ENCODE measurements around the gene COLEC12.

Gene COLEC12

DNA sequence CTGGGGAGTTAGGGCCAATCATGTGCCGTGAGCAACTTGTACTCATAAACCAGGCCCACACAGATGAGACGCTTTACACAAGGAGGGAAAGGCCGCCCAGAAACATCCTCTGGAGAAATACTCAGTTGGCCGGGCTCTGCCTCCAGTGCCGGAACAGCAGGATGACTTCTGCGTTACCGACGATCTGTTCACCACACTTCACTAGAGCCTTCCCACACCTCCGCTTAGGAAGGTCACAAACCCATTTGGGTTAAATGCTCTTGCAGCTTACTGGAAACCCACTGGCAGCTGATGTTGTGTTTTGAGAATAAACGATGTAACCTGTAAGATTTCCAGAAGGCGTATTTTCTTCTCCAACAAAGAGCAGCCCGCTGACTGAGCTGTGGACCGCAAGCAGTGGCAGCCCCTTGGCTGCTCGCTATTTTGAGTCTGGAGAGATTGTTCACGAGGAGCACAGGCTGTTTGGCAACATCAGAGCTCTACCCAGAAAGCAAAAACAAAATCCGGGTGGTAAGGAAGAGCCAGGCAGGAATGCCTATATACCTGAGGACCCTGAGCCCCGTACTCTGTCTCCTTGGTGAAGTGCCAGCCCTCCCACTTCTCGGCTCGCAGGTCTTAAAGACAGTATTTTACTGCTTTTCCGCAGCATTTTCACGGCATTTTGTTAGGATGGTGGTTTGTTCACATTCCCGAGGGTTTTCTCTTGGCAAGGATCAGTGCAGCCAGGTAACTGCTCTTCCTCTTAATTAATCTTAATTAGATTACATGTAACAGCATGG lies 44.0 kb downstream of the COLEC12 start:
- Histone ChIP-seq H3K9ac (ENCODE audit: low read depth, low read length, poor library complexity, severe bottlenecking) (no peak overlapping the region), H3K4me1 (ENCODE audit: insufficient read depth, low read length, poor library complexity, severe bottlenecking) (no peaks in the 10 kb centered on the region), H3K4me2 (ENCODE audit: low read depth, low read length, poor library complexity, severe bottlenecking) (no peak overlapping the region), H3K9me3 (ENCODE audit: insufficient read depth, low read depth, low read length) (peaks cover 7% of the 10 kb centered on the region; the same call in 1 of the 2 replicates), H3K9me2 (replicated peaks; ENCODE audit: low read depth, low read length) (no peaks in the 10 kb centered on the region), H3K27me3 (ENCODE audit: insufficient read depth, low read length, poor library complexity, severe bottlenecking) (no peaks in the 10 kb centered on the region), H3K79me2 (ENCODE audit: insufficient read depth, low read length) (no peaks in the 10 kb centered on the region), H3K36me3 (ENCODE audit: insufficient read depth, low read length) (no peaks in the 10 kb centered on the region), H4K20me1 (ENCODE audit: insufficient read depth, low read length, poor library complexity, severe bottlenecking) (no peaks in the 10 kb centered on the region), H3K4me3 (ENCODE audit: low read length, poor library complexity, severe bottlenecking) (no peak overlapping the region), H3F3A (ENCODE audit: low read depth) (no peaks in the 10 kb centered on the region), H2AFZ (ENCODE audit: low read length) (no peak overlapping the region)
- TF ChIP-seq, protein P1, sequence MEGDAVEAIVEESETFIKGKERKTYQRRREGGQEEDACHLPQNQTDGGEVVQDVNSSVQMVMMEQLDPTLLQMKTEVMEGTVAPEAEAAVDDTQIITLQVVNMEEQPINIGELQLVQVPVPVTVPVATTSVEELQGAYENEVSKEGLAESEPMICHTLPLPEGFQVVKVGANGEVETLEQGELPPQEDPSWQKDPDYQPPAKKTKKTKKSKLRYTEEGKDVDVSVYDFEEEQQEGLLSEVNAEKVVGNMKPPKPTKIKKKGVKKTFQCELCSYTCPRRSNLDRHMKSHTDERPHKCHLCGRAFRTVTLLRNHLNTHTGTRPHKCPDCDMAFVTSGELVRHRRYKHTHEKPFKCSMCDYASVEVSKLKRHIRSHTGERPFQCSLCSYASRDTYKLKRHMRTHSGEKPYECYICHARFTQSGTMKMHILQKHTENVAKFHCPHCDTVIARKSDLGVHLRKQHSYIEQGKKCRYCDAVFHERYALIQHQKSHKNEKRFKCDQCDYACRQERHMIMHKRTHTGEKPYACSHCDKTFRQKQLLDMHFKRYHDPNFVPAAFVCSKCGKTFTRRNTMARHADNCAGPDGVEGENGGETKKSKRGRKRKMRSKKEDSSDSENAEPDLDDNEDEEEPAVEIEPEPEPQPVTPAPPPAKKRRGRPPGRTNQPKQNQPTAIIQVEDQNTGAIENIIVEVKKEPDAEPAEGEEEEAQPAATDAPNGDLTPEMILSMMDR (conservative IDR thresholded peaks at IDR 0.05; ENCODE audit: low read length): no peak

DNA sequence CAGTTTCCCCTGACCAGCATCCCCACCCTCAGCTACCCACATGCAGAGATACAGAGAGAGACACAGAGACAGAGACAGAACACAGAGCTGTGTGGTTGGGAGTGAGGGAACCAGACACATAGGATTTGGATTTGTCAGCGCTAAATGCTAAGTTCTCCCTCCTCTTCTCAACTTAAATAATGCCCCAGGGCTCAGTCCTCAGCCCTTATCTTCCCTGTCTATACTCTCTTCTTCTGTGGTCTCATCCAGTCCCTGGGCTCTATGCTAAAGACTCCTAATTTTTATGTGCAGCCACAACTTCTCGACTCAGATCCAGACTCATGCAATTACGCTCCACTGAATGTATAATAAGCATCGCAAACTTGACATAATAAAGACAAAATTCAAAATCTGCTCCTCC lies 47.1 kb downstream of the COLEC12 start:
- H3K27me3 ChIP-seq (ENCODE audit: insufficient read depth, low read length, poor library complexity, severe bottlenecking): no peaks in the 10 kb centered on the region
- no peak overlapping the region for H3K9ac ChIP-seq (ENCODE audit: low read depth, low read length, poor library complexity, severe bottlenecking)
- peaks cover 7% of the 10 kb centered on the region; the same call in 1 of the 2 replicates for H3K9me3 ChIP-seq (ENCODE audit: insufficient read depth, low read depth, low read length)
- H3K4me1 ChIP-seq (ENCODE audit: insufficient read depth, low read length, poor library complexity, severe bottlenecking): no peaks in the 10 kb centered on the region
- H3K36me3 ChIP-seq (ENCODE audit: insufficient read depth, low read length): no peaks in the 10 kb centered on the region
- H3K4me2 ChIP-seq (ENCODE audit: low read depth, low read length, poor library complexity, severe bottlenecking): no peak overlapping the region
- no peaks in the 10 kb centered on the region for H3K79me2 ChIP-seq (ENCODE audit: insufficient read depth, low read length)
- no peak overlapping the region for H2AFZ ChIP-seq (ENCODE audit: low read length)
- no peak for TF ChIP-seq EZH2phosphoT487 (IDR thresholded peaks at IDR 0.05; ENCODE audit: borderline replicate concordance)
- TF ChIP-seq, protein P1 (conservative IDR thresholded peaks at IDR 0.05; ENCODE audit: low read length): no peak
- H3F3A ChIP-seq (ENCODE audit: low read depth): no peaks in the 10 kb centered on the region
- H3K9me2 ChIP-seq (replicated peaks; ENCODE audit: low read depth, low read length): no peaks in the 10 kb centered on the region
- H4K20me1 ChIP-seq (ENCODE audit: insufficient read depth, low read length, poor library complexity, severe bottlenecking): no peaks in the 10 kb centered on the region
- no peak overlapping the region for H3K4me3 ChIP-seq (ENCODE audit: low read length, poor library complexity, severe bottlenecking)

DNA sequence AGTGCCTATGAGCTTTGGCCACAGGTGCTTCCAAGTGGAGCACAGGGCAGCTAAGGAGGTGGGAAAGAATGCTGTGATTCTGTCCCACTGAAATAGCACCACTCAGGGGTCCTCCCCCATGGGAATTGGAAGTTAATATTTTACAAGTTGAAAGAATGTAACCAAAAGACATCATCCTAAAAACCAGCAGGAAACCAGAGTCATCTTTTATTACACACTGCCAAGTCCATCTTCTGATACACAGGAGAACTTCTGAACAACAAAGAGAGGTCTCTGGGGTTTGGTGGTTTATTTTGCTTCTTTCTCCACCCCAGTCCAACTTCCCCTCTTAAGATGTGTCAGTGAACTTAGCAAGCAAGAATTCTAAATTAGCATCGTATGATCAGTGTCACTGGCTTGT lies 47.7 kb downstream of the COLEC12 start:
- no peaks in the 10 kb centered on the region for H3K4me1 ChIP-seq (ENCODE audit: insufficient read depth, low read length, poor library complexity, severe bottlenecking)

More for the DNA sequence above, 47.7 kb downstream of the COLEC12 start:
- no peaks in the 10 kb centered on the region for H4K20me1 ChIP-seq (ENCODE audit: insufficient read depth, low read length, poor library complexity, severe bottlenecking)
- no peak overlapping the region for H3K4me2 ChIP-seq (ENCODE audit: low read depth, low read length, poor library complexity, severe bottlenecking)
- no peak overlapping the region for H3K4me3 ChIP-seq (ENCODE audit: low read length, poor library complexity, severe bottlenecking)
- no peak overlapping the region for H3K9ac ChIP-seq (ENCODE audit: low read depth, low read length, poor library complexity, severe bottlenecking)
- no peaks in the 10 kb centered on the region for H3K27me3 ChIP-seq (ENCODE audit: insufficient read depth, low read length, poor library complexity, severe bottlenecking)
- TF ChIP-seq, protein P1 (conservative IDR thresholded peaks at IDR 0.05; ENCODE audit: low read length): no peak
- no peak for TF ChIP-seq EZH2phosphoT487 (IDR thresholded peaks at IDR 0.05; ENCODE audit: borderline replicate concordance)
- no peaks in the 10 kb centered on the region for H3K36me3 ChIP-seq (ENCODE audit: insufficient read depth, low read length)
- no peaks in the 10 kb centered on the region for H3K9me2 ChIP-seq (replicated peaks; ENCODE audit: low read depth, low read length)
- no peaks in the 10 kb centered on the region for H3K79me2 ChIP-seq (ENCODE audit: insufficient read depth, low read length)
- H2AFZ ChIP-seq (ENCODE audit: low read length): no peak overlapping the region
- no peaks in the 10 kb centered on the region for H3F3A ChIP-seq (ENCODE audit: low read depth)
- peaks cover 12% of the 10 kb centered on the region; the same call in 1 of the 2 replicates for H3K9me3 ChIP-seq (ENCODE audit: insufficient read depth, low read depth, low read length)
